BE2C (cell line): ENCODE measurements around the gene ANKHD1.

Experiments used
- DNase-seq: peaks from one replicate; pipeline ENCODE4 v3.0.0-alpha.2; 2020
- H3K27me3 ChIP-seq: fragments of 250-450 bp; sonication (Bioruptor Pico); 2 replicates; pipeline ENCODE4 v1.5.1; 2020; ENCODE audit warnings: mild to moderate bottlenecking
- H3K36me3 ChIP-seq: fragments of 250-450 bp; sonication (Bioruptor Pico); 2 replicates; pipeline ENCODE4 v1.5.1; 2020; ENCODE audit warnings: mild to moderate bottlenecking
- H3K4me1 ChIP-seq: fragments of 250-450 bp; sonication (Bioruptor Pico); 2 replicates; pipeline ENCODE4 v1.5.1; 2020
- H3K4me3 ChIP-seq: 2 replicates; pipeline ENCODE4 v1.5.1; 2011; ENCODE audit warnings: low read depth, low read length
- H3K9me3 ChIP-seq: fragments of 250-450 bp; sonication (Bioruptor Pico); 2 replicates; pipeline ENCODE4 v1.5.1; 2020
- CTCF ChIP-seq: IDR thresholded peaks from 2 replicates; pipeline ENCODE4 v1.5.1; 2012; ENCODE audit warnings: mild to moderate bottlenecking, low read depth, low read length

ANKHD1 gene

GRCh38 chr5:140383300-140383699 lies 18.3 kb upstream of the ANKHD1 start:
- no peaks in the 10 kb centered on the region for H3K27me3 ChIP-seq
- H3K36me3 ChIP-seq: no peaks in the 10 kb centered on the region
- TF ChIP-seq CTCF: no peak
- no peaks in the 10 kb centered on the region for H3K4me1 ChIP-seq
- no peak for DNase-seq
- no peak overlapping the region for H3K4me3 ChIP-seq
- no peaks in the 10 kb centered on the region for H3K9me3 ChIP-seq

- H3K36me3 ChIP-seq: no peaks in the 10 kb centered on the region
- H3K4me1 ChIP-seq: no peaks in the 10 kb centered on the region
- DNase-seq: no peak
- no peak for TF ChIP-seq CTCF
- no peaks in the 10 kb centered on the region for H3K9me3 ChIP-seq
- no peak overlapping the region for H3K4me3 ChIP-seq
- H3K27me3 ChIP-seq: no peaks in the 10 kb centered on the region
Observed at GRCh38 chr5:140388052-140388451, 13.6 kb upstream of the ANKHD1 start.

- Histone ChIP-seq H3K27me3 (no peaks in the 10 kb centered on the region), H3K36me3 (peaks cover 4% of the 10 kb centered on the region; the same call in 1 of the 2 replicates), H3K4me1 (no peaks in the 10 kb centered on the region), H3K4me3 (no peak overlapping the region), H3K9me3 (no peaks in the 10 kb centered on the region)
- TF ChIP-seq CTCF: no peak
- no peak for DNase-seq
Observed at GRCh38 chr5:140391312-140391711, 10.3 kb upstream of the ANKHD1 start.

- H3K27me3 ChIP-seq: no peaks in the 10 kb centered on the region
- DNase-seq: no peak
- peaks cover 4% of the 10 kb centered on the region; the same call in 1 of the 2 replicates for H3K36me3 ChIP-seq
- TF ChIP-seq CTCF: no peak
- H3K4me3 ChIP-seq: no peak overlapping the region
- H3K9me3 ChIP-seq: no peaks in the 10 kb centered on the region
- no peaks in the 10 kb centered on the region for H3K4me1 ChIP-seq
Observed at GRCh38 chr5:140391732-140392131, 9.9 kb upstream of the ANKHD1 start.

GRCh38 chr5:140393738-140394137 lies 7.9 kb upstream of the ANKHD1 start:
- peaks cover 4% of the 10 kb centered on the region; the same call in 1 of the 2 replicates for H3K36me3 ChIP-seq
- no peaks in the 10 kb centered on the region for H3K4me1 ChIP-seq
- no peak for DNase-seq
- H3K27me3 ChIP-seq: no peaks in the 10 kb centered on the region
- no peaks in the 10 kb centered on the region for H3K9me3 ChIP-seq
- no peak overlapping the region for H3K4me3 ChIP-seq
- no peak for TF ChIP-seq CTCF

GRCh38 chr5:140398379-140398811 lies 3.2 kb upstream of the ANKHD1 start:
- no peaks in the 10 kb centered on the region for H3K27me3 ChIP-seq
- no peak overlapping the region for H3K4me3 ChIP-seq
- TF ChIP-seq CTCF: no peak
- no peaks in the 10 kb centered on the region for H3K4me1 ChIP-seq
- peaks cover 5% of the 10 kb centered on the region; the same call in 1 of the 2 replicates for H3K36me3 ChIP-seq
- H3K9me3 ChIP-seq: no peaks in the 10 kb centered on the region
- DNase-seq: no peak
